ENCODE results near the gene PELI2.

- TF ChIP-seq GATA2 (IDR thresholded peaks at IDR 0.05; ENCODE audit: low read depth, low read length) (no peak), GATA3 (IDR thresholded peaks at IDR 0.05; ENCODE audit: low read depth, low read length) (no peak)
Observed at GRCh38 chr14:56340932-56341331, 222.7 kb downstream of the PELI2 start.

Data from SH-SY5Y (cell line).